ELR (cell line): ENCODE data around the gene SERINC3.

Experiments used
- DNase-seq: peaks from one replicate; pipeline ENCODE4 v3.0.0-alpha.2; 2015; ENCODE audit warnings: low read depth

SERINC3 gene

GRCh38 chr20:44532981-44533331 is 11.1 kb upstream of the SERINC3 start:
- DNase-seq = peak; percentile 84

- peak; percentile 40 for DNase-seq
Measured at GRCh38 chr20:44532259-44532980, 10.6 kb upstream of the SERINC3 start.

- no peak for DNase-seq
Measured at GRCh38 chr20:44528309-44528708, 6.4 kb upstream of the SERINC3 start.

- no peak for DNase-seq
Measured at GRCh38 chr20:44527716-44528199, 5.9 kb upstream of the SERINC3 start.

GRCh38 chr20:44526129-44526528 is 4.3 kb upstream of the SERINC3 start:
- peak; percentile 84 for DNase-seq

GRCh38 chr20:44523746-44524145 is 1.9 kb upstream of the SERINC3 start:
- DNase-seq = no peak

GRCh38 chr20:44522841-44523240 is 971 bp upstream of the SERINC3 start:
- DNase-seq = no peak

- DNase-seq = no peak
Measured at GRCh38 chr20:44520881-44521280, 989 bp downstream of the SERINC3 start.

GRCh38 chr20:44518248-44518647 is 3.6 kb downstream of the SERINC3 start:
- DNase-seq = no peak

GRCh38 chr20:44517454-44517853 is 4.4 kb downstream of the SERINC3 start:
- no peak for DNase-seq

GRCh38 chr20:44516491-44516890 is 5.4 kb downstream of the SERINC3 start:
- no peak for DNase-seq

GRCh38 chr20:44513871-44514270 is 8.0 kb downstream of the SERINC3 start:
- DNase-seq = peak; percentile 24

GRCh38 chr20:44509762-44510161 is 12.1 kb downstream of the SERINC3 start:
- DNase-seq = no peak

- DNase-seq = no peak
Measured at GRCh38 chr20:44504402-44505307, 17.2 kb downstream of the SERINC3 start.

- DNase-seq = no peak
Measured at GRCh38 chr20:44502968-44503367, 18.9 kb downstream of the SERINC3 start.

- peak; percentile 79 for DNase-seq
Measured at GRCh38 chr20:44501448-44501847, 20.4 kb downstream of the SERINC3 start.

- no peak for DNase-seq
Measured at GRCh38 chr20:44500221-44500620, 21.6 kb downstream of the SERINC3 start.

GRCh38 chr20:44497761-44498160 is 24.1 kb downstream of the SERINC3 start:
- no peak for DNase-seq

- peak; percentile 100 for DNase-seq
Measured at GRCh38 chr20:44496976-44497375, 24.9 kb downstream of the SERINC3 start.

- DNase-seq = peak; percentile 100
Measured at GRCh38 chr20:44495802-44496481, 25.9 kb downstream of the SERINC3 start.

- DNase-seq = peak; percentile 90
Measured at GRCh38 chr20:44495257-44495656, 26.6 kb downstream of the SERINC3 start.

GRCh38 chr20:44494681-44495080 is 27.2 kb downstream of the SERINC3 start:
- no peak for DNase-seq

- peak; percentile 77 for DNase-seq
Measured at GRCh38 chr20:44494266-44494665, 27.6 kb downstream of the SERINC3 start.
